Transverse colon (tissue), 4 donors: ENCODE data around the gene ARNT2.

ENCODE experiments used
- EP300 ChIP-seq: sonication (generic); formaldehyde crosslinking; IDR thresholded peaks from one replicate; pipeline ENCODE4 v1.6.1; 2017; ENCODE audit warnings: antibody characterized with exemption, low read depth
- POLR2A ChIP-seq: fragments of 450-650 bp; IDR thresholded peaks from one replicate; pipeline ENCODE4 v1.6.1; 2016; ENCODE audit warnings: antibody characterized with exemption, mild to moderate bottlenecking, moderate library complexity
- POLR2AphosphoS5 ChIP-seq, 3 donors: sonication (generic); formaldehyde crosslinking; IDR thresholded peaks; one replicate each; pipeline ENCODE4 v1.6.1; 2016; ENCODE audit warnings: antibody characterized with exemption in 3 of 3
- TF ChIP-seq, protein P1 (sequence below), 5 experiments: fragments of 200-600 bp in 3 of 5; fragments of 450-650 bp in 2 of 5; sonication (generic) in 3 of 5; IDR thresholded peaks; 1 replicate in 2 of 5; 2 replicates in 3 of 5; pipeline ENCODE4 v1.5.1; 2016 to 2017; ENCODE audit warnings: antibody characterized with exemption in 5 of 5, inconsistent platforms in 3 of 5, mild to moderate bottlenecking in 2 of 5, moderate library complexity in 1 of 5

DNA sequence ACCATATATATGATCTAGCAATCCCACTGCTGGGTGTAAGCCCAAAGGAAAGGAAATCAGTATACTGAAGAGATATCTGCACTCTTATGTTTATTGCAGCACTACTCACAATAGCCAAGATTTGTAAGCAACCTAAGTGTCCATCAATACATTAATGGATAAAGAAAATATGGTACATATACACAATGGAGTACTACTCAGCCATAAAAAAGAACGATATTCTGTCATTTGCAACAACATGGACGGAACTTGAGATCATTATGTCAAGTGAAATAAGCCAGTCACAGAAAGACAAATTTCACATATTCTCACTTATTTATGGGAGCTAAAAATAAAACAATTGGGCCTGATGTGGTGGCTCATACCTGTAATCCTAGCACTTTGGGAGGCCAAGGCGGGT is 21.9 kb upstream of the ARNT2 start:
- TF ChIP-seq POLR2A (no peak), EP300 (no peak), POLR2AphosphoS5 (IDR thresholded peaks at IDR 0.05) (no peak)
- TF ChIP-seq, protein P1, sequence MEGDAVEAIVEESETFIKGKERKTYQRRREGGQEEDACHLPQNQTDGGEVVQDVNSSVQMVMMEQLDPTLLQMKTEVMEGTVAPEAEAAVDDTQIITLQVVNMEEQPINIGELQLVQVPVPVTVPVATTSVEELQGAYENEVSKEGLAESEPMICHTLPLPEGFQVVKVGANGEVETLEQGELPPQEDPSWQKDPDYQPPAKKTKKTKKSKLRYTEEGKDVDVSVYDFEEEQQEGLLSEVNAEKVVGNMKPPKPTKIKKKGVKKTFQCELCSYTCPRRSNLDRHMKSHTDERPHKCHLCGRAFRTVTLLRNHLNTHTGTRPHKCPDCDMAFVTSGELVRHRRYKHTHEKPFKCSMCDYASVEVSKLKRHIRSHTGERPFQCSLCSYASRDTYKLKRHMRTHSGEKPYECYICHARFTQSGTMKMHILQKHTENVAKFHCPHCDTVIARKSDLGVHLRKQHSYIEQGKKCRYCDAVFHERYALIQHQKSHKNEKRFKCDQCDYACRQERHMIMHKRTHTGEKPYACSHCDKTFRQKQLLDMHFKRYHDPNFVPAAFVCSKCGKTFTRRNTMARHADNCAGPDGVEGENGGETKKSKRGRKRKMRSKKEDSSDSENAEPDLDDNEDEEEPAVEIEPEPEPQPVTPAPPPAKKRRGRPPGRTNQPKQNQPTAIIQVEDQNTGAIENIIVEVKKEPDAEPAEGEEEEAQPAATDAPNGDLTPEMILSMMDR (IDR thresholded peaks at IDR 0.05) = no peak
